Ishikawa (cell line): Measurements from ENCODE around the gene ATP9A.

Source experiments
- CEBPB ChIP-seq: IDR thresholded peaks from 2 replicates; pipeline ENCODE4 v1.6.1; 2012
- CREB1 ChIP-seq: IDR thresholded peaks from 2 replicates; pipeline ENCODE4 v1.6.1; 2012; ENCODE audit warnings: low read depth
- EGR1 ChIP-seq: IDR thresholded peaks from 2 replicates; pipeline ENCODE4 v1.6.1; 2012
- EP300 ChIP-seq: IDR thresholded peaks from 2 replicates; pipeline ENCODE4 v1.6.1; 2012; ENCODE audit warnings: borderline replicate concordance
- FOXM1 ChIP-seq: IDR thresholded peaks from 2 replicates; pipeline ENCODE4 v1.6.1; 2012; ENCODE audit warnings: low read depth, borderline replicate concordance
- NFIC ChIP-seq: IDR thresholded peaks from 2 replicates; pipeline ENCODE4 v1.6.1; 2012
- RAD21 ChIP-seq: IDR thresholded peaks from 2 replicates; pipeline ENCODE4 v1.6.1; 2012; ENCODE audit warnings: low read depth
- TAF1 ChIP-seq: IDR thresholded peaks from 2 replicates; pipeline ENCODE4 v1.6.1; 2012; ENCODE audit warnings: low read depth, mild to moderate bottlenecking
- TCF12 ChIP-seq: IDR thresholded peaks from 2 replicates; pipeline ENCODE4 v1.6.1; 2012; ENCODE audit warnings: low read depth
- TEAD4 ChIP-seq: IDR thresholded peaks from 2 replicates; pipeline ENCODE4 v1.6.1; 2012
- YY1 ChIP-seq: IDR thresholded peaks from 2 replicates; pipeline ENCODE4 v1.6.1; 2012; ENCODE audit warnings: low read depth
- ZBTB7A ChIP-seq: IDR thresholded peaks from 2 replicates; pipeline ENCODE4 v1.6.1; 2012; ENCODE audit warnings: low read depth
- TF ChIP-seq, protein P1 (sequence below): IDR thresholded peaks from 2 replicates; pipeline ENCODE4 v1.6.1; 2012
- TF ChIP-seq, protein P2 (sequence below): IDR thresholded peaks from 2 replicates; pipeline ENCODE4 v1.6.1; 2012; ENCODE audit warnings: low read depth, mild to moderate bottlenecking
- TF ChIP-seq, protein P3 (sequence below): IDR thresholded peaks from 2 replicates; pipeline ENCODE4 v1.6.1; 2012

The ATP9A gene

GRCh38 chr20:51757226-51757625 lies 11.0 kb downstream of the ATP9A start:
- no peak for TF ChIP-seq TCF12
- TF ChIP-seq YY1 = no peak

DNA sequence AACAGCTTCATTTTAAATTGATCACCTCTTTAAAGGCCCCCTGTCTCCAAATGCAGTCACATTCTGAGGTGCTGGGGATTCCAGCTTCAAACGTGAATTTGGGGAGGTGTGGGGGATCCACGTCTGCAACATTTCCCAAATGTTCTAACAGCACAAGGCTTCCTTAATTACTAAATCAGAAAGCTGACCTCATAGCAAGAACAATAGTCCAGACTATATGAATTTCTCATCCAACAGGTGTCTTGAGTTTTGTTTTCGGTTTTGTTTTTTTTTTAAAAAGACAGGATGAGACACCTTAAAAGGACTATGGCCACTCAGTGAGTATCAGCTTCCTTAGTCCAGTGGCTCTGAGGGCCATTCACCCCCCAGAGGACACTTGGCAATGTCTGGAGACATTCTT lies 11.5 kb downstream of the ATP9A start:
- TF ChIP-seq RAD21 (no peak), CEBPB (no peak), TAF1 (no peak), EGR1 (no peak), ZBTB7A (no peak), EP300 (no peak), TEAD4 (no peak), CREB1 (no peak), FOXM1 (no peak)
- TF ChIP-seq, protein P1, sequence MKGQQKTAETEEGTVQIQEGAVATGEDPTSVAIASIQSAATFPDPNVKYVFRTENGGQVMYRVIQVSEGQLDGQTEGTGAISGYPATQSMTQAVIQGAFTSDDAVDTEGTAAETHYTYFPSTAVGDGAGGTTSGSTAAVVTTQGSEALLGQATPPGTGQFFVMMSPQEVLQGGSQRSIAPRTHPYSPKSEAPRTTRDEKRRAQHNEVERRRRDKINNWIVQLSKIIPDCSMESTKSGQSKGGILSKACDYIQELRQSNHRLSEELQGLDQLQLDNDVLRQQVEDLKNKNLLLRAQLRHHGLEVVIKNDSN = no peak
- TF ChIP-seq, protein P2, sequence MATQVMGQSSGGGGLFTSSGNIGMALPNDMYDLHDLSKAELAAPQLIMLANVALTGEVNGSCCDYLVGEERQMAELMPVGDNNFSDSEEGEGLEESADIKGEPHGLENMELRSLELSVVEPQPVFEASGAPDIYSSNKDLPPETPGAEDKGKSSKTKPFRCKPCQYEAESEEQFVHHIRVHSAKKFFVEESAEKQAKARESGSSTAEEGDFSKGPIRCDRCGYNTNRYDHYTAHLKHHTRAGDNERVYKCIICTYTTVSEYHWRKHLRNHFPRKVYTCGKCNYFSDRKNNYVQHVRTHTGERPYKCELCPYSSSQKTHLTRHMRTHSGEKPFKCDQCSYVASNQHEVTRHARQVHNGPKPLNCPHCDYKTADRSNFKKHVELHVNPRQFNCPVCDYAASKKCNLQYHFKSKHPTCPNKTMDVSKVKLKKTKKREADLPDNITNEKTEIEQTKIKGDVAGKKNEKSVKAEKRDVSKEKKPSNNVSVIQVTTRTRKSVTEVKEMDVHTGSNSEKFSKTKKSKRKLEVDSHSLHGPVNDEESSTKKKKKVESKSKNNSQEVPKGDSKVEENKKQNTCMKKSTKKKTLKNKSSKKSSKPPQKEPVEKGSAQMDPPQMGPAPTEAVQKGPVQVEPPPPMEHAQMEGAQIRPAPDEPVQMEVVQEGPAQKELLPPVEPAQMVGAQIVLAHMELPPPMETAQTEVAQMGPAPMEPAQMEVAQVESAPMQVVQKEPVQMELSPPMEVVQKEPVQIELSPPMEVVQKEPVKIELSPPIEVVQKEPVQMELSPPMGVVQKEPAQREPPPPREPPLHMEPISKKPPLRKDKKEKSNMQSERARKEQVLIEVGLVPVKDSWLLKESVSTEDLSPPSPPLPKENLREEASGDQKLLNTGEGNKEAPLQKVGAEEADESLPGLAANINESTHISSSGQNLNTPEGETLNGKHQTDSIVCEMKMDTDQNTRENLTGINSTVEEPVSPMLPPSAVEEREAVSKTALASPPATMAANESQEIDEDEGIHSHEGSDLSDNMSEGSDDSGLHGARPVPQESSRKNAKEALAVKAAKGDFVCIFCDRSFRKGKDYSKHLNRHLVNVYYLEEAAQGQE = no peak

GRCh38 chr20:51752343-51752951 lies 15.7 kb downstream of the ATP9A start:
- TF ChIP-seq CREB1 (no peak), ZBTB7A (no peak), RAD21 (no peak)
- TF ChIP-seq, protein P3, sequence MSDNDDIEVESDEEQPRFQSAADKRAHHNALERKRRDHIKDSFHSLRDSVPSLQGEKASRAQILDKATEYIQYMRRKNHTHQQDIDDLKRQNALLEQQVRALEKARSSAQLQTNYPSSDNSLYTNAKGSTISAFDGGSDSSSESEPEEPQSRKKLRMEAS = no peak

- TF ChIP-seq TAF1 (no peak), YY1 (no peak), EP300 (no peak)
- TF ChIP-seq, protein P2 = no peak
These were observed 17.3 kb downstream of the ATP9A start for GRCh38 chr20:51750770-51751388.

DNA sequence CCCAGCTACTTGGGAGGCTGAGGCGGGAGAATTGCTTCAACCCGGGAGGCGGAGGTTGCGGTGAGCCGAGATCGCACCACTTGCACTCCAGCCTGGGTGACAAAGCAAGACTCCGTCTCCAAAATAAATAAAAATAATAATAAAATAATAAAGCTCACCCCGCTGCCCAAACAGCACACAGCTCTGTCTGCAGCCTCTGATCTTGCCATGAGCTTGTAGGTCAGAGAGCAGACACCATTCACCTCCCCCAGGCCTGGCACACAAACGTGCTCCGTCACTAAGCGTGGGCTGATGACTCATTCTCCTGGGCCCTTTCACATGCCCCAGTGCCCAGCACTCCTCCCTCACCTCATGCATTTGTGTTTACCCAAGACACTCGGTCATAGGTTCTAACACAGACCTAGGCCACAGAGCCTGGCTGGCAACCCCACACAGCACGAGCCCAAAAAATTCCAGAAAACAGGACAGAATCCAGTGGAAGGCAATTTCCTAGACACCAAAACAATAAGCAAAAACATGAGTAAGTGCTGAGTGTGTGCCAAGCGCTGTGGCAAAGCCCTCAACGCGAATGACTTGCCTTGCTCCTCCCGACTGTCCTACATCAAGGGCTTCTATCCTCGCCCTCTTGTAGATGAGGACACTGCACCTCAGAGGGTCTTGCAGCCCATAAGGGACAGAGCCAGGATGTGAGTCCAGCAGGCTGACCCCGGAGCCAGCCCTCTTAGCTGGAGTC lies 18.0 kb downstream of the ATP9A start:
- TF ChIP-seq EGR1 (peak; percentile 85), TEAD4 (no peak), TCF12 (peak; percentile 24; the same call in 1 of the 2 replicates), NFIC (peak; percentile 52; the same call in 1 of the 2 replicates), CEBPB (no peak), YY1 (no peak), TAF1 (no peak), CREB1 (peak; percentile 13; the same call in 1 of the 2 replicates)
- TF ChIP-seq, protein P3 = peak; percentile 73

DNA sequence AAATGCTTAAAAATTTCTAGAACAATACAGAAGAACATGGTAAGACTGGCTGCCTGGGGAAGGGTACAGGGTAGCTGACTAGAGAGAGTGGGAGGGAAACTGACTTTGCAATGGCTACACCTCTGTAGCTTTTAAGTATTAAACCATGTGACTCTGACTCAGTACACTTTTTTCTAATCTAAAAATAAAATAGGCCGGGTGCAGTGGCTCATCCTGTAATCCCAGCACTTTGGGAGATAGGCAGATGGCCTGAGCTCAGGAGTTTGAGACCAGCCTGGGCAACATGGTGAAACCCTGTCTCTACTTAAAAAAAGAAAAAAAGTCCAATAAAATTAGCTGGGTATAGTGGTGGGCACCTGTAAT lies 18.5 kb downstream of the ATP9A start:
- TF ChIP-seq EP300 (no peak), NFIC (no peak), TAF1 (no peak), RAD21 (no peak), YY1 (no peak), CREB1 (no peak), EGR1 (no peak), CEBPB (no peak), TCF12 (no peak)
- TF ChIP-seq, protein P1 = no peak
- TF ChIP-seq, protein P2 = no peak
